SK-N-SH (cell line): ENCODE results near the gene INTS11. TPM values are rescaled to one million over a fixed set of nuclear protein-coding genes. Genes with fewer than 3 reads are reported as not detected.

Experiments used
- CTCF ChIA-PET: fragments of 300-600, 350-600 bp; formaldehyde crosslinking; extraction: SDS; loops from one replicate; lab custom pipeline; 2021; lab: Yijun Ruan, JAX
- POLR2A ChIA-PET: fragments of 350-600 bp; sonication (Branson Sonifier 250); formaldehyde crosslinking; extraction: SDS; loops from one replicate; lab custom pipeline; 2020; ENCODE audit warnings: antibody characterized with exemption, inconsistent platforms; lab: Yijun Ruan, JAX
- DNase-seq: peaks from one replicate; pipeline ENCODE4 v3.0.0; 2012
- H2AFZ ChIP-seq: fragments of 200-600 bp; sonication (generic); 2 replicates; pipeline ENCODE4 v1.8.1; 2016; ENCODE audit warnings: antibody characterized with exemption, mild to moderate bottlenecking, low read depth
- H3F3A ChIP-seq: fragments of 200-600 bp; sonication (generic); replicated peaks from 2 replicates; pipeline ENCODE3; 2016; ENCODE audit warnings: antibody characterized with exemption, mild to moderate bottlenecking; ENCODE audit not compliant: insufficient read depth
- H3K27ac ChIP-seq, 2 experiments: fragments of 200-500 bp in 1 of 2; fragments of 200-600 bp in 1 of 2; sonication (Bioruptor generic) in 1 of 2; sonication (generic), shearing (Covaris generic) in 1 of 2; 2 replicates each; pipeline versions ENCODE4 v1.5.1 to v1.6.1; 2014 to 2016; ENCODE audit warnings: low read depth in 2 of 2, inconsistent platforms in 1 of 2, low read length in 1 of 2, mild to moderate bottlenecking in 1 of 2, mixed read lengths in 1 of 2
- H3K27me3 ChIP-seq: fragments of 200-600 bp; sonication (generic), shearing (Covaris generic); 2 replicates; pipeline ENCODE4 v1.6.1; 2016; ENCODE audit warnings: mixed run types; ENCODE audit not compliant: insufficient read depth
- H3K36me3 ChIP-seq, 2 experiments: fragments of 200-500 bp in 1 of 2; fragments of 200-600 bp in 1 of 2; sonication (Bioruptor generic) in 1 of 2; sonication (generic) in 1 of 2; replicated peaks in 1 of 2; 2 replicates each; pipeline versions ENCODE3 to v1.5.1; 2014 to 2016; ENCODE audit warnings: low read length in 1 of 2, mild to moderate bottlenecking in 1 of 2; ENCODE audit not compliant: insufficient read depth in 2 of 2, control insufficient read depth in 1 of 2
- H3K4me1 ChIP-seq, 2 experiments: fragments of 200-500 bp in 1 of 2; fragments of 200-600 bp in 1 of 2; sonication (Bioruptor generic) in 1 of 2; sonication (generic), shearing (Covaris generic) in 1 of 2; 2 replicates each; pipeline versions ENCODE4 v1.5.1 to v1.6.1; 2014 to 2016; ENCODE audit warnings: low read depth in 1 of 2, low read length in 1 of 2, mixed run types in 1 of 2; ENCODE audit not compliant: insufficient read depth in 2 of 2, control insufficient read depth in 1 of 2
- H3K4me2 ChIP-seq: fragments of 200-600 bp; sonication (generic), shearing (Covaris generic); 2 replicates; pipeline ENCODE4 v1.6.1; 2017; ENCODE audit warnings: mixed run types
- H3K4me3 ChIP-seq, 2 experiments: fragments of 200-500 bp in 1 of 2; fragments of 200-600 bp in 1 of 2; sonication (Bioruptor generic) in 1 of 2; sonication (generic), shearing (Covaris generic) in 1 of 2; 2 replicates each; pipeline versions ENCODE4 v1.5.1 to v1.8.1; 2014 to 2016; ENCODE audit warnings: low read depth in 2 of 2, inconsistent platforms in 1 of 2, low read length in 1 of 2, mild to moderate bottlenecking in 1 of 2, mixed read lengths in 1 of 2, moderate library complexity in 1 of 2
- H3K79me2 ChIP-seq: fragments of 200-600 bp; sonication (generic); 2 replicates; pipeline ENCODE4 v1.8.1; 2017; ENCODE audit warnings: mild to moderate bottlenecking; ENCODE audit not compliant: insufficient read depth
- H3K9ac ChIP-seq: fragments of 200-600 bp; sonication (generic); 2 replicates; pipeline ENCODE4 v1.6.1; 2017; ENCODE audit warnings: mixed run types
- H3K9me2 ChIP-seq: fragments of 200-600 bp; sonication (generic); 2 replicates; pipeline ENCODE4 v1.6.1; 2017; ENCODE audit warnings: mixed run types
- H3K9me3 ChIP-seq: fragments of 200-600 bp; sonication (generic); 2 replicates; pipeline ENCODE4 v1.6.1; 2017; ENCODE audit warnings: mixed run types, mild to moderate bottlenecking, moderate library complexity
- H4K20me1 ChIP-seq: fragments of 200-600 bp; sonication (generic); 2 replicates; pipeline ENCODE4 v1.6.1; 2017; ENCODE audit warnings: mild to moderate bottlenecking, mixed run types; ENCODE audit not compliant: insufficient read depth
- CHD2 ChIP-seq: fragments of 150-350 bp; IDR thresholded peaks from 2 replicates; pipeline ENCODE4 v1.6.1; 2018; ENCODE audit warnings: low read length; ENCODE audit not compliant: partially characterized antibody
- ELF1 ChIP-seq: IDR thresholded peaks from 2 replicates; pipeline ENCODE4 v1.4.0; 2012
- EZH2phosphoT487 ChIP-seq: fragments of 200-600 bp; sonication (generic); IDR thresholded peaks from 2 replicates; pipeline ENCODE4 v1.6.1; 2017; ENCODE audit warnings: low read depth, mixed run types, mild to moderate bottlenecking, antibody characterized with exemption, moderate library complexity, borderline replicate concordance
- GABPA ChIP-seq: IDR thresholded peaks from 2 replicates; pipeline ENCODE4 v1.4.0; 2012; ENCODE audit warnings: low read depth, mild to moderate bottlenecking
- MAX ChIP-seq: IDR thresholded peaks from 2 replicates; pipeline ENCODE4 v1.4.0; 2012; ENCODE audit warnings: low read depth
- NRF1 ChIP-seq: IDR thresholded peaks from 2 replicates; pipeline ENCODE4 v1.6.1; 2012; ENCODE audit warnings: low read depth, mild to moderate bottlenecking, low read length
- POLR2AphosphoS5 ChIP-seq: IDR thresholded peaks from 2 replicates; pipeline ENCODE4 v1.6.1; 2012; ENCODE audit warnings: low read depth, low read length
- REST ChIP-seq: IDR thresholded peaks from 2 replicates; pipeline ENCODE4 v1.6.1; 2012; ENCODE audit warnings: mild to moderate bottlenecking, low read depth, low read length, moderate library complexity
- SMC3 ChIP-seq: IDR thresholded peaks from 2 replicates; pipeline ENCODE4 v1.6.1; 2012; ENCODE audit warnings: low read depth, low read length, improper control_type of control experiment
- TAF1 ChIP-seq: IDR thresholded peaks from 2 replicates; pipeline ENCODE4 v1.6.1; 2012; ENCODE audit warnings: low read depth, mild to moderate bottlenecking, low read length, moderate library complexity, borderline replicate concordance
- WGBS: methylation state at CpG from one replicate; pipeline ENCODE4 v1.1.6; 2017; ENCODE audit warnings: low lambda C conversion rate; 5-methylcytosine and 5-hydroxymethylcytosine counted together
- polyA plus RNA-seq, 3 experiments: library from polyadenylated mRNA; depleted of rRNA; stranded (reverse); fragments of >200 nt; gene quantifications; 2 replicates each; pipeline ENCODE4 v1.2.3, GENCODE V29; 2012

INTS11 gene
- polyA plus RNA-seq (2012; rRNA removed): 137 and 141 TPM in 2 replicates
- 42.5 and 60.8 TPM in 2 replicates for polyA plus RNA-seq (2012; cell fraction: cytosol; rRNA removed)
- polyA plus RNA-seq (2012; cell fraction: nucleus; rRNA removed): 483 and 499 TPM in 2 replicates

GRCh38 chr1:1324524-1325287, at the start of gene INTS11, which contains the start of gene CPTP:
INTS11 (minus strand) TSS chr1:1324660; CDS start chr1:1324608, 52 bp downstream.
CPTP (plus strand) TSS chr1:1324802; CDS start chr1:1326911, 2,109 bp downstream.
- peak within 1 kb of the TSS; percentile 45 to 66; a peak in 2 of 4 replicates for H3K27ac ChIP-seq
- H3K4me1 ChIP-seq: peaks cover 0 to 24% of the 10 kb centered on the region in 2 experiments; a peak in 1 of 4 replicates
- H3K4me2 ChIP-seq: peak within 1 kb of the TSS; percentile 95
- DNase-seq: peak; percentile 99
- POLR2A ChIA-PET: interaction anchor here (1.0 kb wide), 1 partner anchor 15 kb away, joined by 3 read pairs; no protein-coding TSS in a partner anchor
- H3K79me2 ChIP-seq: peaks cover 64% of the 10 kb centered on the region
- TF ChIP-seq MAX: peak; percentile 34; the same call in 1 of the 2 replicates
- TF ChIP-seq TAF1: peak; percentile 46; the same call in 1 of the 2 replicates
- peak; percentile 31; the same call in 1 of the 2 replicates for TF ChIP-seq ELF1
- peak; percentile 82 for TF ChIP-seq GABPA
- peak; percentile 34 for TF ChIP-seq CHD2
- peak; percentile 88 for TF ChIP-seq NRF1
- TF ChIP-seq SMC3: no peak
- no peak; the same call in 1 of the 2 replicates for TF ChIP-seq REST
- TF ChIP-seq EZH2phosphoT487: no peak
- TF ChIP-seq POLR2AphosphoS5: peak; percentile 73; the same call in 1 of the 2 replicates
- H2AFZ ChIP-seq: no peak within 1 kb of the TSS
- CTCF ChIA-PET: interaction anchor here (1.0 to 1.6 kb wide), 3 partner anchors 20 to 23 kb away, joined by 3 to 5 read pairs (median 3); no protein-coding TSS in a partner anchor
- WGBS: 5% methylated on average over 8 of the region's 84 CpGs
- no peaks in the 10 kb centered on the region for H3K9me3 ChIP-seq
- peaks cover 5% of the 10 kb centered on the region for H3F3A ChIP-seq
- peaks cover 33% of the 10 kb centered on the region for H4K20me1 ChIP-seq
- peaks cover 0 to 31% of the 10 kb centered on the region in 2 experiments for H3K36me3 ChIP-seq
- peak within 1 kb of the TSS; percentile 80 for H3K9ac ChIP-seq
- no peaks in the 10 kb centered on the region for H3K9me2 ChIP-seq
- H3K27me3 ChIP-seq: no peaks in the 10 kb centered on the region
- peak within 1 kb of the TSS; percentile 74 to 80 for H3K4me3 ChIP-seq
